MCF 10A (cell line): ENCODE data around the gene RTL1. TPM values are rescaled to one million over a fixed set of nuclear protein-coding genes. Genes with fewer than 3 reads are reported as not detected.
A peak's percentile ranks its signal among the peaks of the same experiment; 100 is the strongest.

Experiments
- BruUV-seq: library from RNA; stranded (reverse); fragments of 400-500 nt; replicated peaks from 2 replicates; lab custom pipeline; 2021; lab: Mats Ljungman, UMichigan
- CTCF ChIA-PET: fragments of 300-600 bp; sonication (Branson Sonifier 250); formaldehyde crosslinking; extraction: SDS; loops from one replicate; lab custom pipeline; 2021; ENCODE audit warnings: antibody characterized with exemption, inconsistent platforms; lab: Yijun Ruan, JAX
- POLR2A ChIA-PET: fragments of 300-600, 350-650 bp; sonication (Branson Sonifier 250); formaldehyde crosslinking; extraction: SDS; loops from one replicate; lab custom pipeline; 2020; ENCODE audit warnings: antibody characterized with exemption, inconsistent platforms; lab: Yijun Ruan, JAX
- DNase-seq: peaks from one replicate; pipeline ENCODE4 v3.0.0-alpha.2; 2018; ENCODE audit not compliant: unreplicated experiment
- H3K27ac Mint-ChIP-seq: one replicate; pipeline ENCODE4 v1.8.0; 2022; ENCODE audit warnings: mild to moderate bottlenecking, low read depth, mixed read lengths; ENCODE audit not compliant: unreplicated experiment
- H3K27me3 Mint-ChIP-seq: one replicate; pipeline ENCODE4 v1.8.0; 2022; ENCODE audit warnings: mixed read lengths; ENCODE audit not compliant: insufficient read depth, unreplicated experiment
- H3K36me3 Mint-ChIP-seq: one replicate; pipeline ENCODE4 v1.8.0; 2022; ENCODE audit warnings: mild to moderate bottlenecking, moderate library complexity, mixed read lengths; ENCODE audit not compliant: insufficient read depth, unreplicated experiment
- H3K4me1 Mint-ChIP-seq: one replicate; pipeline ENCODE4 v1.8.0; 2022; ENCODE audit warnings: mixed read lengths; ENCODE audit not compliant: insufficient read depth, unreplicated experiment
- H3K4me3 Mint-ChIP-seq: one replicate; pipeline ENCODE4 v1.8.0; 2022; ENCODE audit warnings: mild to moderate bottlenecking, moderate library complexity, mixed read lengths; ENCODE audit not compliant: unreplicated experiment
- H3K9me3 Mint-ChIP-seq: one replicate; pipeline ENCODE4 v1.8.0; 2022; ENCODE audit warnings: mixed read lengths; ENCODE audit not compliant: unreplicated experiment
- intact Hi-C: fragments of 100-400 bp; cut with micrococcal nuclease; formaldehyde crosslinking; loops from 2 replicates; pipeline ENCODE4 v1.14.1; 2022
- total RNA-seq: library from RNA; stranded (reverse); gene quantifications from 2 replicates; pipeline ENCODE4 v1.2.3, GENCODE V29; 2022
- TF ChIP-seq, protein P1 (sequence below): fragments of 200-600 bp; IDR thresholded peaks from one replicate; pipeline ENCODE4 v1.8.0; 2022; ENCODE audit warnings: antibody characterized with exemption, mild to moderate bottlenecking; ENCODE audit not compliant: unreplicated experiment

RTL1 gene
- total RNA-seq, 1 experiment from 2014 or later: not detected

DNA sequence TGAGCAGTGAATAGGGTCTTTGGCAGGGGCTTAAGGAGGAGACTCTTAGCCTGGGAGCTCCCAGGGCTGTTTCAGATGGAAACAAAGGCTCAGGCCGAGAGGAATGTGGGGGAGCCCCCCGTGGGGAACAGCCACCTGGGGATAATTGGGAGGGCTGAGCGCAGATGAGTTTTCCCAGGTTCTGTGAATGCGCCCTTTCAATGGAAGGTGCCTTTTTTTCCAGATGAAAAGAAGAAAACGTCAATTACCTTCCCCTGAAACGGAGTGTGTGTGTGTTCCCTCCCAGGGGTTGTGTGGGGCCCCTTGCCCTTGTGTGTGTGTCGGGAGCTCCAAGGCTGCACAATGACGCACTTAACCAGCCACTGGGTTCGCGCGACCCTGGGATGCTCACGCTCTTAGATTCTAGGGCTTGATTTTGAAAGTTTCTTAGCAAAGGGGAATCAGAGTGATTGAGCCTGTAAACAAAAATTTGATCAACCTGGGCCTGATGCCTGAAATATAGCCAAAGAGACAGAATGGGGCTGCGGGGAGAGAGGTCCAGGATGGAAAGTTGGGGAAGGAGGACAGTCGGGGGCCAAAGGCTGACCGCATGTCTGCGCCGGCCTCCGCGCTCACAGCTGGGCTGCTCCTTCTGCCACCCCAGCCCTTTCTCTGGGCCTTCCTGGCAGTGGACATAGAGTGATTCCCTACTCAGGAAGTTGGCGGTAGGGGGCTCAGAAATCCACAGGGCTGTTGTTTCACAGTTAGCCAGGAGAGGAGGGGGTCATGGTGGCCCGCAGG lies 63.0 kb downstream of the RTL1 start:
- DNase-seq: no peak
- Mint-ChIP-seq H3K9me3 (no peaks in the 10 kb centered on the region), H3K27ac (no peak overlapping the region), H3K27me3 (peaks cover 15% of the 10 kb centered on the region), H3K36me3 (no peaks in the 10 kb centered on the region), H3K4me3 (no peak overlapping the region), H3K4me1 (no peaks in the 10 kb centered on the region)
- intact Hi-C loops: no loop called here
- TF ChIP-seq, protein P1, sequence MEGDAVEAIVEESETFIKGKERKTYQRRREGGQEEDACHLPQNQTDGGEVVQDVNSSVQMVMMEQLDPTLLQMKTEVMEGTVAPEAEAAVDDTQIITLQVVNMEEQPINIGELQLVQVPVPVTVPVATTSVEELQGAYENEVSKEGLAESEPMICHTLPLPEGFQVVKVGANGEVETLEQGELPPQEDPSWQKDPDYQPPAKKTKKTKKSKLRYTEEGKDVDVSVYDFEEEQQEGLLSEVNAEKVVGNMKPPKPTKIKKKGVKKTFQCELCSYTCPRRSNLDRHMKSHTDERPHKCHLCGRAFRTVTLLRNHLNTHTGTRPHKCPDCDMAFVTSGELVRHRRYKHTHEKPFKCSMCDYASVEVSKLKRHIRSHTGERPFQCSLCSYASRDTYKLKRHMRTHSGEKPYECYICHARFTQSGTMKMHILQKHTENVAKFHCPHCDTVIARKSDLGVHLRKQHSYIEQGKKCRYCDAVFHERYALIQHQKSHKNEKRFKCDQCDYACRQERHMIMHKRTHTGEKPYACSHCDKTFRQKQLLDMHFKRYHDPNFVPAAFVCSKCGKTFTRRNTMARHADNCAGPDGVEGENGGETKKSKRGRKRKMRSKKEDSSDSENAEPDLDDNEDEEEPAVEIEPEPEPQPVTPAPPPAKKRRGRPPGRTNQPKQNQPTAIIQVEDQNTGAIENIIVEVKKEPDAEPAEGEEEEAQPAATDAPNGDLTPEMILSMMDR: no peak
- BruUV-seq: no TSS peak
- ChIA-PET CTCF (interaction anchor here (0.7 kb wide), 1 partner anchor 187 kb away, joined by 5 read pairs; no protein-coding TSS in a partner anchor), POLR2A (no interaction called here)

DNA sequence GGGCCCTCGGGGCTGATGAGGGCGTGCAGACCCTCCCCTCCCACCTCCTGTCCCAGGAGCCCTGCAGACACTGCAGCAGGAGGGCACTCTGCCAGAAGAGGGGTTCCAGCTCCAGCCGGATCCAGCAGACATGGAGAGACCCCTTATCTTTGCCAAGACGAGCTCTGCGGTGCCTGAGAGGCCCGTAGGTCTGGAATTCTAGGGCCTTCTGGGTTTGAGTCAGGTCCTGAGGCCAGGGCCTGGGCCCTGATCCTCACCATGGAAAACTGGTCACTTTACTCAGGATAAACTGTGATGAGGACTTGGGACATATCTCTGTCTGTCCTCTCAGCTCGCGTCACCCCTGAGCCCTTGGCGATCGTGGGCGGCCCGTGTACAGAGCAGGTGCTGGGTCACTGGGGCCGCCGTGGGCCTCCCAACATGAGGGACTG lies 63.8 kb downstream of the RTL1 start:
- H3K9me3 Mint-ChIP-seq: no peaks in the 10 kb centered on the region
- TF ChIP-seq, protein P1: no peak
- H3K4me1 Mint-ChIP-seq: no peaks in the 10 kb centered on the region
- H3K36me3 Mint-ChIP-seq: no peaks in the 10 kb centered on the region
- intact Hi-C loops: no loop called here
- ChIA-PET CTCF (interaction anchor here (0.7 to 1.3 kb wide), 2 partner anchors 186 to 787 kb away, joined by 3 to 5 read pairs; no protein-coding TSS in a partner anchor), POLR2A (no interaction called here)
- H3K27me3 Mint-ChIP-seq: peaks cover 23% of the 10 kb centered on the region
- no peak for DNase-seq
- BruUV-seq: no TSS peak
- H3K4me3 Mint-ChIP-seq: no peak overlapping the region
- peak overlapping the region; percentile 39 for H3K27ac Mint-ChIP-seq

DNA sequence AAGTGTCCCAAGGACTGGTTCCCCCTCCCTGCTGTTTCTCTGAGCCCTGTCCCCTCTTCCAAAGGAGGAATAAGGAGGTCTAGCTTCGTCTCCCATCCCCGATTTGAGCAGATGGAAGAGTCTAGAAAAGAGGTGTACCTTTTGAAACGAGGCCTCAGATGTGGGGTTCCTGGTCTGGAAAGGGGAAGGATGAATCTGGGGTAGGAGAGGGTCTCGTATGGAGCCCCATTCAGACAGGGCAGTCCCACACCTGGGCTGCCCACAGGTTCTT lies 64.3 kb downstream of the RTL1 start:
- H3K36me3 Mint-ChIP-seq: no peaks in the 10 kb centered on the region
- DNase-seq: no peak
- intact Hi-C loops: no loop called here
- H3K4me3 Mint-ChIP-seq: no peak overlapping the region
- H3K27ac Mint-ChIP-seq: peak overlapping the region; percentile 39
- no peaks in the 10 kb centered on the region for H3K9me3 Mint-ChIP-seq
- POLR2A ChIA-PET: no interaction called here
- no TSS peak for BruUV-seq
- peaks cover 26% of the 10 kb centered on the region for H3K27me3 Mint-ChIP-seq
- TF ChIP-seq, protein P1: no peak
- H3K4me1 Mint-ChIP-seq: no peaks in the 10 kb centered on the region
- CTCF ChIA-PET: interaction anchor here (1.3 kb wide), 1 partner anchor 788 kb away, joined by 3 read pairs; no protein-coding TSS in a partner anchor

DNA sequence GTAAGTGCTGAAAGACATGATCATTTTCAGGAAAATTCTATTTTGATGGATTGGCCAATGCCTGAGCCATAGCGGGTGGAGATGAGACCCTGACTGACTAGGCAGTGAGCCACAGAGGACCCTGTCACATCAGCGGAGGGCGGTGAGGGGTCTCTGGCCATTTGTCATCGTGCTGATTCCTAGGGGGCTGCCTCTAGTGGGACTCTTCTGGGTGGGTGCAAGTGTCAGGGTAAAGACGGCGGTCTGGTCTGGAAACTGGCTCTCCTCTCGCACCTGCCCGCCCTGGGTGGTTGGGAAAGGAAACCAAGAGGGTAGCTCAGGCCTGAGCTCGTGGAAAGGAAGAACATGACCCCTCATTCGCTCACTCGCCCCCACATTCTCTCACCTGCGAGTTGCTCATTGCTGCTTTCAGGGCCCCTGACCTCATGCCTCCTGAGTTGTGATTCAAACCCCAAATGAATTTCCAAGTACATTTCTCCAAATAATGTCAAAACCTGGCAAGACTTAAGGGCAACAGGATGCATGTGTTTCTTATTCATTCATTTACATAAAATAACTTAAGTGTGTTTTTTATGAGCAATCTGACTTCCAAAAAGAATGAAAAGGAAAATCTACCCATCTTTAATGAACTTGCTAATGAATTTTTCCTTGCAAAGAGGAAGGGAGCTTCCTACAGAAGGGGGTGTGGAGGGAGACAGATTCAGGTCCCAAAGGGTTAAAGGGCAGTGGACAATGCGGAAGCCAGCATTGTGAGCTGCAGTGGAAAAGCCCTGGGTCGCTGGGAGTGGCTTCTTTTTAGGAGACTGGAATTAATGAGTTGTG lies 64.8 kb downstream of the RTL1 start:
- POLR2A ChIA-PET: no interaction called here
- CTCF ChIA-PET: interaction anchor here (1.3 kb wide), 1 partner anchor 788 kb away, joined by 3 read pairs; no protein-coding TSS in a partner anchor
- TF ChIP-seq, protein P1: no peak
- no peak for DNase-seq
- no peaks in the 10 kb centered on the region for H3K36me3 Mint-ChIP-seq
- no peak overlapping the region for H3K4me3 Mint-ChIP-seq
- no TSS peak for BruUV-seq
- peak overlapping the region; percentile 39 for H3K27ac Mint-ChIP-seq
- no peaks in the 10 kb centered on the region for H3K4me1 Mint-ChIP-seq
- intact Hi-C loops: no loop called here
- H3K27me3 Mint-ChIP-seq: peaks cover 26% of the 10 kb centered on the region
- no peaks in the 10 kb centered on the region for H3K9me3 Mint-ChIP-seq
